Sigmoid colon (tissue), 4 donors: ENCODE data around the gene HEATR5B.

Experiments used
- CTCF ChIP-seq, 4 experiments: fragments of 450-650 bp in 3 of 4; fragments of 200-600 bp in 1 of 4; IDR thresholded peaks; one replicate each; pipeline ENCODE4 v1.5.1; 2016 to 2019; ENCODE audit warnings: antibody characterized with exemption in 4 of 4, mild to moderate bottlenecking in 3 of 4, moderate library complexity in 2 of 4
- POLR2AphosphoS5 ChIP-seq, 4 donors: sonication (generic); formaldehyde crosslinking; IDR thresholded peaks; one replicate each; pipeline ENCODE4 v1.6.1; 2017; ENCODE audit warnings: antibody characterized with exemption in 4 of 4

GRCh38 chr2:36963734-36964133 lies 120.4 kb downstream of the HEATR5B start:
- TF ChIP-seq CTCF (IDR thresholded peaks at IDR 0.05) (no peak), POLR2AphosphoS5 (IDR thresholded peaks at IDR 0.05) (no peak)
